SK-N-SH (cell line): ENCODE measurements around the gene KCNA5. TPM values are rescaled to one million over a fixed set of nuclear protein-coding genes. Genes with fewer than 3 reads are reported as not detected.

Experiments used
- CTCF ChIA-PET: fragments of 300-600, 350-600 bp; formaldehyde crosslinking; extraction: SDS; loops from one replicate; lab custom pipeline; 2021; lab: Yijun Ruan, JAX
- POLR2A ChIA-PET: fragments of 350-600 bp; sonication (Branson Sonifier 250); formaldehyde crosslinking; extraction: SDS; loops from one replicate; lab custom pipeline; 2020; ENCODE audit warnings: antibody characterized with exemption, inconsistent platforms; lab: Yijun Ruan, JAX
- DNase-seq: peaks from one replicate; pipeline ENCODE4 v3.0.0; 2012
- H2AFZ ChIP-seq: fragments of 200-600 bp; sonication (generic); 2 replicates; pipeline ENCODE4 v1.8.1; 2016; ENCODE audit warnings: antibody characterized with exemption, mild to moderate bottlenecking, low read depth
- H3F3A ChIP-seq: fragments of 200-600 bp; sonication (generic); replicated peaks from 2 replicates; pipeline ENCODE3; 2016; ENCODE audit warnings: antibody characterized with exemption, mild to moderate bottlenecking; ENCODE audit not compliant: insufficient read depth
- H3K27ac ChIP-seq, 2 experiments: fragments of 200-500 bp in 1 of 2; fragments of 200-600 bp in 1 of 2; sonication (Bioruptor generic) in 1 of 2; sonication (generic), shearing (Covaris generic) in 1 of 2; 2 replicates each; pipeline versions ENCODE4 v1.5.1 to v1.6.1; 2014 to 2016; ENCODE audit warnings: low read depth in 2 of 2, inconsistent platforms in 1 of 2, low read length in 1 of 2, mild to moderate bottlenecking in 1 of 2, mixed read lengths in 1 of 2
- H3K27me3 ChIP-seq: fragments of 200-600 bp; sonication (generic), shearing (Covaris generic); 2 replicates; pipeline ENCODE4 v1.6.1; 2016; ENCODE audit warnings: mixed run types; ENCODE audit not compliant: insufficient read depth
- H3K36me3 ChIP-seq, 2 experiments: fragments of 200-500 bp in 1 of 2; fragments of 200-600 bp in 1 of 2; sonication (Bioruptor generic) in 1 of 2; sonication (generic) in 1 of 2; replicated peaks in 1 of 2; 2 replicates each; pipeline versions ENCODE3 to v1.5.1; 2014 to 2016; ENCODE audit warnings: low read length in 1 of 2, mild to moderate bottlenecking in 1 of 2; ENCODE audit not compliant: insufficient read depth in 2 of 2, control insufficient read depth in 1 of 2
- H3K4me1 ChIP-seq, 2 experiments: fragments of 200-500 bp in 1 of 2; fragments of 200-600 bp in 1 of 2; sonication (Bioruptor generic) in 1 of 2; sonication (generic), shearing (Covaris generic) in 1 of 2; 2 replicates each; pipeline versions ENCODE4 v1.5.1 to v1.6.1; 2014 to 2016; ENCODE audit warnings: low read depth in 1 of 2, low read length in 1 of 2, mixed run types in 1 of 2; ENCODE audit not compliant: insufficient read depth in 2 of 2, control insufficient read depth in 1 of 2
- H3K4me2 ChIP-seq: fragments of 200-600 bp; sonication (generic), shearing (Covaris generic); 2 replicates; pipeline ENCODE4 v1.6.1; 2017; ENCODE audit warnings: mixed run types
- H3K4me3 ChIP-seq, 2 experiments: fragments of 200-500 bp in 1 of 2; fragments of 200-600 bp in 1 of 2; sonication (Bioruptor generic) in 1 of 2; sonication (generic), shearing (Covaris generic) in 1 of 2; 2 replicates each; pipeline versions ENCODE4 v1.5.1 to v1.8.1; 2014 to 2016; ENCODE audit warnings: low read depth in 2 of 2, inconsistent platforms in 1 of 2, low read length in 1 of 2, mild to moderate bottlenecking in 1 of 2, mixed read lengths in 1 of 2, moderate library complexity in 1 of 2
- H3K79me2 ChIP-seq: fragments of 200-600 bp; sonication (generic); 2 replicates; pipeline ENCODE4 v1.8.1; 2017; ENCODE audit warnings: mild to moderate bottlenecking; ENCODE audit not compliant: insufficient read depth
- H3K9ac ChIP-seq: fragments of 200-600 bp; sonication (generic); 2 replicates; pipeline ENCODE4 v1.6.1; 2017; ENCODE audit warnings: mixed run types
- H3K9me2 ChIP-seq: fragments of 200-600 bp; sonication (generic); 2 replicates; pipeline ENCODE4 v1.6.1; 2017; ENCODE audit warnings: mixed run types
- H3K9me3 ChIP-seq: fragments of 200-600 bp; sonication (generic); 2 replicates; pipeline ENCODE4 v1.6.1; 2017; ENCODE audit warnings: mixed run types, mild to moderate bottlenecking, moderate library complexity
- H4K20me1 ChIP-seq: fragments of 200-600 bp; sonication (generic); 2 replicates; pipeline ENCODE4 v1.6.1; 2017; ENCODE audit warnings: mild to moderate bottlenecking, mixed run types; ENCODE audit not compliant: insufficient read depth
- MEF2A ChIP-seq: IDR thresholded peaks from 2 replicates; pipeline ENCODE4 v1.4.0; 2012; ENCODE audit warnings: low read depth, borderline replicate concordance
- NRF1 ChIP-seq: IDR thresholded peaks from 2 replicates; pipeline ENCODE4 v1.6.1; 2012; ENCODE audit warnings: low read depth, mild to moderate bottlenecking, low read length
- RAD21 ChIP-seq: IDR thresholded peaks from 2 replicates; pipeline ENCODE4 v1.6.1; 2012; ENCODE audit warnings: mild to moderate bottlenecking, low read length
- RCOR1 ChIP-seq: fragments of 150-350 bp; IDR thresholded peaks from 2 replicates; pipeline ENCODE4 v1.6.1; 2017; ENCODE audit warnings: antibody characterized with exemption, low read length
- REST ChIP-seq: IDR thresholded peaks from 2 replicates; pipeline ENCODE4 v1.6.1; 2012; ENCODE audit warnings: mild to moderate bottlenecking, low read depth, low read length, moderate library complexity
- SIN3A ChIP-seq: IDR thresholded peaks from 2 replicates; pipeline ENCODE4 v1.6.1; 2012; ENCODE audit warnings: low read depth, mild to moderate bottlenecking, low read length, moderate library complexity, borderline replicate concordance
- SMC3 ChIP-seq: IDR thresholded peaks from 2 replicates; pipeline ENCODE4 v1.6.1; 2012; ENCODE audit warnings: low read depth, low read length, improper control_type of control experiment
- WGBS: methylation state at CpG from one replicate; pipeline ENCODE4 v1.1.6; 2017; ENCODE audit warnings: low lambda C conversion rate; 5-methylcytosine and 5-hydroxymethylcytosine counted together
- polyA plus RNA-seq, 3 experiments: library from polyadenylated mRNA; depleted of rRNA; stranded (reverse); fragments of >200 nt; gene quantifications; 2 replicates each; pipeline ENCODE4 v1.2.3, GENCODE V29; 2012
- TF ChIP-seq, protein P1 (sequence below): IDR thresholded peaks from 2 replicates; pipeline ENCODE4 v1.4.0; 2012; ENCODE audit warnings: low read depth, borderline replicate concordance
- TF ChIP-seq, protein P2 (sequence below): fragments of 200-600 bp; sonication (generic); IDR thresholded peaks from 2 replicates; pipeline ENCODE4 v1.6.1; 2017; ENCODE audit warnings: antibody characterized with exemption, mild to moderate bottlenecking, moderate library complexity
- TF ChIP-seq, protein P3 (sequence below): IDR thresholded peaks from 2 replicates; pipeline ENCODE4 v1.4.0; 2012; ENCODE audit warnings: low read depth, borderline replicate concordance
- TF ChIP-seq, protein P4 (sequence below): fragments of 150-350 bp; IDR thresholded peaks from 2 replicates; pipeline ENCODE4 v1.6.1; 2016; ENCODE audit warnings: mild to moderate bottlenecking, low read depth, low read length

The KCNA5 gene
- polyA plus RNA-seq, 1 of the 3 experiments (the other 2 are of a cell fraction) = not detected

- Histone ChIP-seq H3K9ac (no peak overlapping the region), H3K4me3 (peak overlapping the region in 1 of 2 experiments; percentile 30; a peak in 1 of 4 replicates), H3K4me2 (no peak overlapping the region), H3K9me2 (no peaks in the 10 kb centered on the region), H3K27ac (no peak overlapping the region), H3K27me3 (peaks cover 21% of the 10 kb centered on the region), H3K4me1 (peaks cover 0 to 4% of the 10 kb centered on the region in 2 experiments; a peak in 1 of 4 replicates), H3K9me3 (no peaks in the 10 kb centered on the region), H4K20me1 (no peaks in the 10 kb centered on the region), H2AFZ (no peak overlapping the region), H3K79me2 (no peaks in the 10 kb centered on the region), H3F3A (peaks cover 5% of the 10 kb centered on the region), H3K36me3 (no peaks in the 10 kb centered on the region)
- peak; percentile 57 for DNase-seq
- POLR2A ChIA-PET = no interaction called here
- TF ChIP-seq MEF2A (no peak), SIN3A (no peak), RAD21 (peak; percentile 87), REST (0 out of 2 replicates have a peak, but pooled peaks have one; percentile 25), SMC3 (peak; percentile 99), RCOR1 (no peak), NRF1 (peak; percentile 26; the same call in 1 of the 2 replicates)
- TF ChIP-seq, protein P1, sequence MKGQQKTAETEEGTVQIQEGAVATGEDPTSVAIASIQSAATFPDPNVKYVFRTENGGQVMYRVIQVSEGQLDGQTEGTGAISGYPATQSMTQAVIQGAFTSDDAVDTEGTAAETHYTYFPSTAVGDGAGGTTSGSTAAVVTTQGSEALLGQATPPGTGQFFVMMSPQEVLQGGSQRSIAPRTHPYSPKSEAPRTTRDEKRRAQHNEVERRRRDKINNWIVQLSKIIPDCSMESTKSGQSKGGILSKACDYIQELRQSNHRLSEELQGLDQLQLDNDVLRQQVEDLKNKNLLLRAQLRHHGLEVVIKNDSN = no peak
- TF ChIP-seq, protein P2, sequence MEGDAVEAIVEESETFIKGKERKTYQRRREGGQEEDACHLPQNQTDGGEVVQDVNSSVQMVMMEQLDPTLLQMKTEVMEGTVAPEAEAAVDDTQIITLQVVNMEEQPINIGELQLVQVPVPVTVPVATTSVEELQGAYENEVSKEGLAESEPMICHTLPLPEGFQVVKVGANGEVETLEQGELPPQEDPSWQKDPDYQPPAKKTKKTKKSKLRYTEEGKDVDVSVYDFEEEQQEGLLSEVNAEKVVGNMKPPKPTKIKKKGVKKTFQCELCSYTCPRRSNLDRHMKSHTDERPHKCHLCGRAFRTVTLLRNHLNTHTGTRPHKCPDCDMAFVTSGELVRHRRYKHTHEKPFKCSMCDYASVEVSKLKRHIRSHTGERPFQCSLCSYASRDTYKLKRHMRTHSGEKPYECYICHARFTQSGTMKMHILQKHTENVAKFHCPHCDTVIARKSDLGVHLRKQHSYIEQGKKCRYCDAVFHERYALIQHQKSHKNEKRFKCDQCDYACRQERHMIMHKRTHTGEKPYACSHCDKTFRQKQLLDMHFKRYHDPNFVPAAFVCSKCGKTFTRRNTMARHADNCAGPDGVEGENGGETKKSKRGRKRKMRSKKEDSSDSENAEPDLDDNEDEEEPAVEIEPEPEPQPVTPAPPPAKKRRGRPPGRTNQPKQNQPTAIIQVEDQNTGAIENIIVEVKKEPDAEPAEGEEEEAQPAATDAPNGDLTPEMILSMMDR = peak; percentile 98
- WGBS = 4% methylated on average over 9 of the region's 9 CpGs
- CTCF ChIA-PET = interaction anchor here (0.7 to 2.1 kb wide), 4 partner anchors 52 to 148 kb away, joined by 3 to 14 read pairs (median 7); no protein-coding TSS in a partner anchor
These were observed 40.5 kb upstream of the KCNA5 start for GRCh38 chr12:5003025-5003666.

DNA sequence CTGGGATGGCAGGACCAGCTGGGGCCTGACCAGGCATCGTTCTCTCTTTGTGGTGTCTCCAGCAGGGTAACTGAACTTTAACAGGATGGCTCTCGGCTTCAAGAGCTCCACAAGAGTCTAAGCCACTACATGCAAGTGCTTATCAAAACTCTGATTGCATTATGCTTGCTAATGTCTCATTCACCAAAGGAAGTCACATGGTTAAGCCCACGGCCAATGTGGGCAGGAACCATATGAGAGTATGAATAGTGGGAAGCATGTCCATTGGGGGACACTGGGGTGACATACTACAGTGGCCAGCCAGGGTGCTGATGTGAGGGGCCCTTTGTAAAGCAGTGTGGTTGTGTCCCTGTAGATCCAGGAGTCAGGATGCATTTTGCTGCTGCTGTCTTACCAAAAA is 35.0 kb upstream of the KCNA5 start:
- no peak overlapping the region for H2AFZ ChIP-seq
- WGBS = 0% methylated on average over 2 of the region's 3 CpGs
- H3F3A ChIP-seq = no peaks in the 10 kb centered on the region
- H4K20me1 ChIP-seq = no peaks in the 10 kb centered on the region
- peaks cover 71% of the 10 kb centered on the region for H3K27me3 ChIP-seq
- CTCF ChIA-PET = interaction anchor here (0.7 kb wide), 1 partner anchor 74 kb away, joined by 3 read pairs; no protein-coding TSS in a partner anchor
- no peak overlapping the region for H3K4me3 ChIP-seq
- H3K9ac ChIP-seq = no peak overlapping the region
- H3K9me2 ChIP-seq = no peaks in the 10 kb centered on the region
- H3K9me3 ChIP-seq = no peaks in the 10 kb centered on the region
- no peaks in the 10 kb centered on the region for H3K79me2 ChIP-seq
- no peaks in the 10 kb centered on the region for H3K4me1 ChIP-seq
- no peak for DNase-seq
- no peak overlapping the region for H3K4me2 ChIP-seq
- H3K36me3 ChIP-seq = no peaks in the 10 kb centered on the region
- H3K27ac ChIP-seq = no peak overlapping the region
- POLR2A ChIA-PET = no interaction called here
- TF ChIP-seq REST = no peak
- TF ChIP-seq, protein P3, sequence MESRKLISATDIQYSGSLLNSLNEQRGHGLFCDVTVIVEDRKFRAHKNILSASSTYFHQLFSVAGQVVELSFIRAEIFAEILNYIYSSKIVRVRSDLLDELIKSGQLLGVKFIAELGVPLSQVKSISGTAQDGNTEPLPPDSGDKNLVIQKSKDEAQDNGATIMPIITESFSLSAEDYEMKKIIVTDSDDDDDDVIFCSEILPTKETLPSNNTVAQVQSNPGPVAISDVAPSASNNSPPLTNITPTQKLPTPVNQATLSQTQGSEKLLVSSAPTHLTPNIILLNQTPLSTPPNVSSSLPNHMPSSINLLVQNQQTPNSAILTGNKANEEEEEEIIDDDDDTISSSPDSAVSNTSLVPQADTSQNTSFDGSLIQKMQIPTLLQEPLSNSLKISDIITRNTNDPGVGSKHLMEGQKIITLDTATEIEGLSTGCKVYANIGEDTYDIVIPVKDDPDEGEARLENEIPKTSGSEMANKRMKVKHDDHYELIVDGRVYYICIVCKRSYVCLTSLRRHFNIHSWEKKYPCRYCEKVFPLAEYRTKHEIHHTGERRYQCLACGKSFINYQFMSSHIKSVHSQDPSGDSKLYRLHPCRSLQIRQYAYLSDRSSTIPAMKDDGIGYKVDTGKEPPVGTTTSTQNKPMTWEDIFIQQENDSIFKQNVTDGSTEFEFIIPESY = no peak
- TF ChIP-seq, protein P4, sequence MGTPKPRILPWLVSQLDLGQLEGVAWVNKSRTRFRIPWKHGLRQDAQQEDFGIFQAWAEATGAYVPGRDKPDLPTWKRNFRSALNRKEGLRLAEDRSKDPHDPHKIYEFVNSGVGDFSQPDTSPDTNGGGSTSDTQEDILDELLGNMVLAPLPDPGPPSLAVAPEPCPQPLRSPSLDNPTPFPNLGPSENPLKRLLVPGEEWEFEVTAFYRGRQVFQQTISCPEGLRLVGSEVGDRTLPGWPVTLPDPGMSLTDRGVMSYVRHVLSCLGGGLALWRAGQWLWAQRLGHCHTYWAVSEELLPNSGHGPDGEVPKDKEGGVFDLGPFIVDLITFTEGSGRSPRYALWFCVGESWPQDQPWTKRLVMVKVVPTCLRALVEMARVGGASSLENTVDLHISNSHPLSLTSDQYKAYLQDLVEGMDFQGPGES = no peak
